H1 (cell line): Measurements from ENCODE around the gene KMT5C. TPM values are rescaled to one million over a fixed set of nuclear protein-coding genes. Genes with fewer than 3 reads are reported as not detected.

ENCODE experiments used
- CTCF ChIA-PET: fragments of 300-600 bp; sonication (Branson Sonifier 250); formaldehyde crosslinking; loops from one replicate; lab custom pipeline; 2021; ENCODE audit not compliant: partially characterized antibody; lab: Charles Lee
- POLR2A ChIA-PET: fragments of 300-600 bp; sonication (Branson Sonifier 250); formaldehyde crosslinking; loops from one replicate; lab custom pipeline; 2021; ENCODE audit warnings: inconsistent platforms; ENCODE audit not compliant: partially characterized antibody; lab: Charles Lee
- DNase-seq, 2 experiments: peaks; one replicate each; pipeline versions ENCODE4 v3.0.0 to v3.0.0-alpha.2; 2010 to 2022; ENCODE audit warnings: low spot score in 2 of 2, low read depth in 1 of 2, mixed read lengths in 1 of 2
- FAIRE-seq: peaks from 2 replicates; lab custom pipeline; 2011; peaks lifted over from hg19 to GRCh38; lab: Jason Lieb, UNC
- H2AFZ ChIP-seq: 2 replicates; pipeline ENCODE4 v1.8.1; 2012; ENCODE audit warnings: low read length, inconsistent platforms
- H2AK5ac ChIP-seq: 2 replicates; pipeline ENCODE4 v1.6.1; 2013; ENCODE audit warnings: low read depth, low read length
- H2BK120ac ChIP-seq: replicated peaks from 2 replicates; pipeline ENCODE3; 2013; ENCODE audit warnings: low read depth, low read length, inconsistent platforms
- H2BK12ac ChIP-seq: 2 replicates; pipeline ENCODE4 v1.6.1; 2013; ENCODE audit warnings: low read depth, low read length
- H2BK15ac ChIP-seq: 2 replicates; pipeline ENCODE4 v1.6.1; 2013; ENCODE audit warnings: low read length
- H2BK20ac ChIP-seq: 2 replicates; pipeline ENCODE4 v1.6.1; 2013; ENCODE audit warnings: low read length
- H2BK5ac ChIP-seq: 2 replicates; pipeline ENCODE4 v1.6.1; 2013; ENCODE audit warnings: low read depth, low read length
- H3K14ac ChIP-seq: 2 replicates; pipeline ENCODE4 v1.6.1; 2013; ENCODE audit warnings: inconsistent platforms; ENCODE audit not compliant: insufficient read length
- H3K18ac ChIP-seq: 2 replicates; pipeline ENCODE4 v1.6.1; 2013; ENCODE audit warnings: low read length; ENCODE audit errors: extremely low read depth
- H3K23ac ChIP-seq: 2 replicates; pipeline ENCODE4 v1.6.1; 2013; ENCODE audit warnings: inconsistent platforms; ENCODE audit not compliant: insufficient read length
- H3K23me2 ChIP-seq: 2 replicates; pipeline ENCODE4 v1.6.1; 2013; ENCODE audit warnings: low read depth, low read length
- H3K27ac ChIP-seq: 2 replicates; pipeline ENCODE4 v1.6.1; 2011; ENCODE audit warnings: low read depth, low read length, inconsistent platforms
- H3K27me3 ChIP-seq, 4 experiments: replicated peaks in 1 of 4; 1 replicate in 1 of 4; 2 replicates in 3 of 4; pipeline versions ENCODE4 v1.6.1 to v1.8.1; 2011 to 2013; ENCODE audit warnings: low read length in 3 of 4, mild to moderate bottlenecking in 3 of 4, inconsistent platforms in 2 of 4, mixed read lengths in 2 of 4, moderate library complexity in 1 of 4; ENCODE audit not compliant: control insufficient read depth in 3 of 4, insufficient read depth in 3 of 4; ENCODE audit errors: extremely low read depth in 1 of 4
- H3K36me3 ChIP-seq, 4 experiments: 2 replicates each; pipeline versions ENCODE4 v1.6.1 to v1.8.1; 2011 to 2013; ENCODE audit warnings: mild to moderate bottlenecking in 4 of 4, low read length in 3 of 4, moderate library complexity in 2 of 4, control low read depth in 1 of 4, inconsistent platforms in 1 of 4; ENCODE audit not compliant: insufficient read depth in 4 of 4, control insufficient read depth in 2 of 4
- H3K4ac ChIP-seq: replicated peaks from 2 replicates; pipeline ENCODE3; 2013; ENCODE audit warnings: low read length, low read depth, mixed read lengths, inconsistent platforms; ENCODE audit not compliant: insufficient read length
- H3K4me1 ChIP-seq, 4 experiments: replicated peaks in 1 of 4; 1 replicate in 1 of 4; 2 replicates in 3 of 4; pipeline versions ENCODE4 v1.6.1 to v1.8.1; 2011 to 2013; ENCODE audit warnings: low read length in 3 of 4, inconsistent platforms in 2 of 4, mixed read lengths in 1 of 4; ENCODE audit not compliant: insufficient read depth in 4 of 4, control insufficient read depth in 3 of 4
- H3K4me2 ChIP-seq, 2 experiments: 2 replicates each; pipeline versions ENCODE4 v1.6.1 to v1.8.1; 2011 to 2013; ENCODE audit warnings: low read depth in 2 of 2, low read length in 2 of 2, control low read depth in 1 of 2, inconsistent platforms in 1 of 2, mild to moderate bottlenecking in 1 of 2; ENCODE audit not compliant: insufficient read depth in 1 of 2
- H3K4me3 ChIP-seq, 4 experiments: fragments of 200-600, 300-600 bp in 1 of 4; sonication (generic), shearing (Covaris generic), sonication (Bioruptor Twin) in 1 of 4; 2 replicates each; pipeline versions ENCODE4 v1.5.1 to v1.8.1; 2011 to 2016; ENCODE audit warnings: low read length in 4 of 4, low read depth in 3 of 4, control low read depth in 2 of 4, inconsistent platforms in 2 of 4, mild to moderate bottlenecking in 2 of 4, mixed read lengths in 1 of 4, moderate library complexity in 1 of 4; ENCODE audit not compliant: insufficient read depth in 2 of 4; ENCODE audit errors: extremely low read depth in 1 of 4
- H3K56ac ChIP-seq: replicated peaks from 2 replicates; pipeline ENCODE3; 2013; ENCODE audit warnings: low read depth, mild to moderate bottlenecking, mixed read lengths, low read length, inconsistent platforms; ENCODE audit not compliant: insufficient read length
- H3K79me1 ChIP-seq: 2 replicates; pipeline ENCODE4 v1.6.1; 2013; ENCODE audit warnings: low read depth, low read length, control low read depth
- H3K79me2 ChIP-seq, 2 experiments: 2 replicates each; pipeline versions ENCODE4 v1.6.1 to v1.8.1; 2012 to 2013; ENCODE audit warnings: low read length in 2 of 2, mild to moderate bottlenecking in 2 of 2, inconsistent platforms in 1 of 2; ENCODE audit not compliant: insufficient read depth in 2 of 2, control insufficient read depth in 1 of 2
- H3K9ac ChIP-seq, 4 experiments: replicated peaks in 1 of 4; 1 replicate in 1 of 4; 2 replicates in 3 of 4; pipeline versions ENCODE4 v1.6.1 to v1.8.1; 2011 to 2013; ENCODE audit warnings: low read depth in 3 of 4, low read length in 3 of 4, control low read depth in 2 of 4, mild to moderate bottlenecking in 2 of 4, moderate library complexity in 2 of 4, inconsistent platforms in 1 of 4; ENCODE audit errors: extremely low read depth in 1 of 4
- H3K9me3 ChIP-seq, 2 experiments: 2 replicates each; pipeline versions ENCODE4 v1.6.1 to v1.8.1; 2012 to 2013; ENCODE audit warnings: mild to moderate bottlenecking in 2 of 2, moderate library complexity in 2 of 2, control low read depth in 1 of 2, inconsistent platforms in 1 of 2, low read depth in 1 of 2, low read length in 1 of 2, mixed read lengths in 1 of 2; ENCODE audit not compliant: insufficient read depth in 2 of 2
- H4K20me1 ChIP-seq, 2 experiments: replicated peaks in 1 of 2; 2 replicates each; pipeline versions ENCODE3 to v1.8.1; 2011 to 2013; ENCODE audit warnings: inconsistent platforms in 2 of 2, low read length in 2 of 2, mild to moderate bottlenecking in 1 of 2; ENCODE audit not compliant: insufficient read depth in 2 of 2, control insufficient read depth in 1 of 2
- H4K5ac ChIP-seq: 2 replicates; pipeline ENCODE4 v1.6.1; 2013; ENCODE audit warnings: low read length, low read depth, mixed read lengths, inconsistent platforms; ENCODE audit not compliant: insufficient read length
- H4K8ac ChIP-seq: 2 replicates; pipeline ENCODE4 v1.8.0; 2013; ENCODE audit warnings: mild to moderate bottlenecking, moderate library complexity, low read length, inconsistent platforms; ENCODE audit not compliant: insufficient read depth; ENCODE audit errors: extremely low read depth
- H4K91ac ChIP-seq: replicated peaks from 2 replicates; pipeline ENCODE3; 2013; ENCODE audit warnings: low read length, mixed read lengths, inconsistent platforms; ENCODE audit not compliant: insufficient read length
- BACH1 ChIP-seq: IDR thresholded peaks from 2 replicates; pipeline ENCODE4 v1.6.1; 2012; ENCODE audit warnings: low read length, improper control_type of control experiment
- KDM4A ChIP-seq: IDR thresholded peaks from one replicate; pipeline ENCODE4 v1.7.1; 2012; ENCODE audit warnings: low read depth, mild to moderate bottlenecking, moderate library complexity, low read length, inconsistent platforms; ENCODE audit not compliant: severe bottlenecking
- PHF8 ChIP-seq: fragments of 200-600 bp; sonication (generic); conservative IDR thresholded peaks from 2 replicates; pipeline ENCODE4 v1.7.1; 2012; ENCODE audit warnings: low read depth, mild to moderate bottlenecking, inconsistent platforms, low read length, moderate library complexity
- RBBP5 ChIP-seq: IDR thresholded peaks from 2 replicates; pipeline ENCODE4 v1.7.1; 2012; ENCODE audit warnings: low read depth, mild to moderate bottlenecking, inconsistent platforms, low read length, moderate library complexity, borderline replicate concordance
- SAP30 ChIP-seq: fragments of 300-600 bp; sonication (generic); IDR thresholded peaks from 2 replicates; pipeline ENCODE4 v1.7.1; 2012; ENCODE audit warnings: low read length, moderate library complexity, mild to moderate bottlenecking, inconsistent platforms; ENCODE audit not compliant: insufficient read depth, insufficient replicate concordance
- SIN3A ChIP-seq, 2 experiments: IDR thresholded peaks in 1 of 2; conservative IDR thresholded peaks in 1 of 2; 2 replicates each; pipeline ENCODE4 v1.6.1; 2011 to 2012; ENCODE audit warnings: low read length in 2 of 2, improper control_type of control experiment in 1 of 2, low read depth in 1 of 2, mild to moderate bottlenecking in 1 of 2
- SP4 ChIP-seq: IDR thresholded peaks from 2 replicates; pipeline ENCODE4 v1.6.1; 2012; ENCODE audit warnings: low read length, inconsistent platforms
- TCF12 ChIP-seq: IDR thresholded peaks from 2 replicates; pipeline ENCODE4 v1.6.1; 2011; ENCODE audit warnings: low read depth, mild to moderate bottlenecking, low read length
- WGBS, 2 experiments: shearing (Covaris generic) in 1 of 2; methylation state at CpG; one replicate each; pipeline versions ENCODE4 v1.1.6 to v1.1.7; 2013 to 2015; ENCODE audit warnings: low lambda C conversion rate in 2 of 2, mixed read lengths in 2 of 2, inconsistent platforms in 1 of 2, low coverage in 1 of 2, missing lambda C conversion rate in 1 of 2; ENCODE audit not compliant: insufficient replicate concordance in 2 of 2, insufficient coverage in 1 of 2, insufficient read length in 1 of 2; ENCODE audit errors: extremely low coverage in 1 of 2, missing lambda C conversion rate in 1 of 2; 5-methylcytosine and 5-hydroxymethylcytosine counted together
- polyA plus RNA-seq, 7 experiments: library from polyadenylated mRNA; depleted of rRNA in 3 of 7; stranded (reverse) in 5 of 7; unstranded in 2 of 7; fragments of >200 nt in 5 of 7; fragments of 200-250 nt in 2 of 7; gene quantifications; 1 replicate in 5 of 7; 2 replicates in 1 of 7; 4 replicates in 1 of 7; pipeline versions ENCODE4 v1.2.1 to v1.2.3, GENCODE V29; 2011 to 2013; ENCODE audit warnings: missing spikeins in 2 of 7, mixed read lengths in 2 of 7
- total RNA-seq: library from RNA; stranded (reverse); fragmentation: NEBNext Ultra II Directional; extraction: Animal tissue kit (Norgen Biotek cat#: 25700); gene quantifications from 2 replicates; pipeline ENCODE4 v1.2.1, GENCODE V29; 2021
- TF ChIP-seq, protein P1 (sequence below): IDR thresholded peaks from 2 replicates; pipeline ENCODE4 v1.6.1; 2012; ENCODE audit warnings: inconsistent platforms

KMT5C gene
- total and polyA plus RNA-seq, 2 of the 8 experiments (the other 6 are each of a cell fraction or from before 2014, with no cell fraction given), result 24.9 to 31.5 TPM

DNA sequence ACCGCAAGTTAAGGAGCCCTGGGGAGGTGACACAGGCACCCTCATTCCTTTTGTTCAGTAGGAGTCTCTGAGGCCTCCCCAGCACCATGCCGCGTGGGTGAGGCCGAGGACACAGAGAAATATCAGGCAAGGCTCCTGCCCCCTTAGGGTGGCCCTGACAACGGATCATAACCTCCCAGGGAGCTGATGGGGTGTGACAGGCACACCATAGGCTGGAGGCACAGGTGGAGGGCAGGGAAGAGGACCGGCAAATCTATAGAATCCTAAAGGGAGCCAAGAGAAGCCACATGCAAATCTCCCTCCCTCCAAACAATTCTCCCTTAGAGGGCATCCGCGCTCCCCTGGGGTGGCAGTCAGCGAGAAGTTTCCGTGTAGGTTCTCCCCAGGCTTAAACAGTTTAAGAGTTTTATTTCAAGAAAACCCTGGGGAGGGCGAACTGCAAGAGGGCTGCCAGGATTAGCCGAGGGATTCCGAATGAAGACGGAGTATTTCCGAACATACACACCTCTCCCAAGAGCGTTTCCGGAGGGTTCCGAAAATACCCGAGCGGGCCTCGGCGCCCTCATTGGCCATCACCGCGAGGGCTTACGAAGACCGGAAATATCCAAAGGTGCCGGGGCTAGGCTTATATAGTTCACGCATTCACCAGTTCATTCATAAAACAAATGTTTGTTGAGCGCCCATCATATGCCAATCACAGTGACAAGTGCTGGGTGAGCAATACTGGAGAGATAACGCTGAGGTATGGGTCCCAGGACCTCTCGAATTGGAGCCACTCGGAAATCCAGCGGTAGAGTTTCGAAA, 45.4 kb downstream of the KMT5C start:
- Histone ChIP-seq H3K23ac (no peak overlapping the region), H2BK12ac (peak overlapping the region; percentile 84), H3K4me3 (peak overlapping the region; percentile 89 to 97 (median 94)), H3K79me2 (peaks cover 17 to 27% of the 10 kb centered on the region in 2 experiments; a peak in 3 of 4 replicates), H3K4me2 (peak overlapping the region; percentile 87 to 95), H2BK5ac (peak overlapping the region; percentile 90), H4K91ac (peak overlapping the region; percentile 71), H3K79me1 (peaks cover 33% of the 10 kb centered on the region), H2AFZ (peak overlapping the region; percentile 98), H3K18ac (peak overlapping the region; percentile 99), H4K20me1 (peaks cover 25 to 44% of the 10 kb centered on the region in 2 experiments), H3K4ac (no peak overlapping the region), H3K36me3 (peaks cover 23 to 35% (median 26%) of the 10 kb centered on the region in 4 experiments), H3K4me1 (peaks cover 0 to 43% (median 34%) of the 10 kb centered on the region in 4 experiments; a peak in 6 of 7 replicates), H3K56ac (peak overlapping the region; percentile 83), H2BK120ac (no peak overlapping the region), H4K8ac (no peak overlapping the region), H3K9ac (peak overlapping the region in 3 of 4 experiments; percentile 80 to 93 (median 85); a peak in 6 of 7 replicates), H2BK20ac (0 out of 2 replicates have a peak overlapping the region, but pooled peaks have one; percentile 61), H3K27me3 (peaks cover 0 to 6% (median 3%) of the 10 kb centered on the region in 4 experiments; a peak in 3 of 7 replicates), H4K5ac (peak overlapping the region; percentile 91), H3K27ac (peak overlapping the region; percentile 86; the same call in 1 of the 2 replicates), H3K23me2 (peaks cover 31% of the 10 kb centered on the region), H2BK15ac (peak overlapping the region; percentile 96; the same call in 1 of the 2 replicates), H3K14ac (no peak overlapping the region), H3K9me3 (no peaks in the 10 kb centered on the region), H2AK5ac (peak overlapping the region; percentile 88)
- ChIA-PET CTCF (interaction anchor here (0.9 to 3.2 kb wide), 12 partner anchors 13 to 244 kb away, joined by 3 to 37 read pairs (median 6); partner anchors contain the start of gene UBE2S), POLR2A (interaction anchor here (0.6 to 26.7 kb wide), 27 partner anchors 8 to 269 kb away, joined by 3 to 874 read pairs (median 7); partner anchors contain the start of genes COX6B2, HSPBP1, IL11 and KMT5C)
- 3% methylated on average over 32 of the region's 34 CpGs; no CpG with 5 or more reads in 1 of the 2 experiments for WGBS, 2 experiments
- peak; percentile 57 for FAIRE-seq
- TF ChIP-seq KDM4A, result peak; percentile 7
- 0 out of 4 replicates have a peak, but pooled peaks of 1 of the 2 experiments have one; percentile 17 for TF ChIP-seq SIN3A (conservative IDR thresholded peaks at IDR 0.05 in 1 of 2, IDR thresholded peaks at IDR 0.05 in 1 of 2; ENCODE audit: low read depth in 1 of 2, low read length in 2 of 2)
- TF ChIP-seq, protein P1, sequence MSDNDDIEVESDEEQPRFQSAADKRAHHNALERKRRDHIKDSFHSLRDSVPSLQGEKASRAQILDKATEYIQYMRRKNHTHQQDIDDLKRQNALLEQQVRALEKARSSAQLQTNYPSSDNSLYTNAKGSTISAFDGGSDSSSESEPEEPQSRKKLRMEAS, result peak; percentile 24; the same call in 1 of the 2 replicates
- no peak for TF ChIP-seq TCF12
- 0 out of 2 replicates have a peak, but pooled peaks have one; percentile 90 for TF ChIP-seq SP4
- TF ChIP-seq SAP30, result peak; percentile 9
- TF ChIP-seq RBBP5, result 0 out of 2 replicates have a peak, but pooled peaks have one; percentile 15
- no peak for TF ChIP-seq BACH1
- peak; percentile 5; the same call in 1 of the 2 replicates for TF ChIP-seq PHF8
- DNase-seq, result peak; percentile 71 to 98
